Hepatocyte (in vitro differentiated cells): Measurements from ENCODE around the gene CEMIP2. TPM values are rescaled to one million over a fixed set of nuclear protein-coding genes. Genes with fewer than 3 reads are reported as not detected.

Experiments
- DNase-seq: peaks from one replicate; pipeline ENCODE4 v3.0.0-alpha.2; 2016; ENCODE audit warnings: low spot score
- H2AFZ ChIP-seq: fragments of 200-600 bp; sonication (generic); 2 replicates; pipeline ENCODE4 v1.6.0; 2016; ENCODE audit warnings: antibody characterized with exemption, mild to moderate bottlenecking
- H3K27ac ChIP-seq: fragments of 200-600 bp; sonication (generic); 2 replicates; pipeline ENCODE4 v1.5.1; 2016; ENCODE audit warnings: mild to moderate bottlenecking
- H3K27me3 ChIP-seq: fragments of 200-600 bp; sonication (generic); 2 replicates; pipeline ENCODE4 v1.6.1; 2016
- H3K36me3 ChIP-seq: fragments of 200-600 bp; sonication (generic); replicated peaks from 2 replicates; pipeline ENCODE4 v1.5.1; 2016; ENCODE audit warnings: low read depth; ENCODE audit not compliant: insufficient read depth
- H3K4me1 ChIP-seq: fragments of 200-600 bp; sonication (generic); 2 replicates; pipeline ENCODE4 v1.5.1; 2016; ENCODE audit warnings: mild to moderate bottlenecking, moderate library complexity; ENCODE audit not compliant: insufficient read depth
- H3K4me2 ChIP-seq: fragments of 200-600 bp; sonication (generic); 2 replicates; pipeline ENCODE4 v1.6.0; 2016
- H3K4me3 ChIP-seq: fragments of 200-600 bp; sonication (generic); 2 replicates; pipeline ENCODE4 v1.5.1; 2016; ENCODE audit warnings: mild to moderate bottlenecking
- H3K79me2 ChIP-seq: fragments of 200-600 bp; sonication (generic); 2 replicates; pipeline ENCODE4 v1.6.0; 2017; ENCODE audit warnings: mild to moderate bottlenecking
- H3K9me2 ChIP-seq: fragments of 200-600 bp; sonication (generic); replicated peaks from 2 replicates; pipeline ENCODE4 v1.6.0; 2017; ENCODE audit warnings: mild to moderate bottlenecking; ENCODE audit not compliant: insufficient read depth
- H3K9me3 ChIP-seq: fragments of 200-600 bp; sonication (generic); 2 replicates; pipeline ENCODE4 v1.5.1; 2016; ENCODE audit warnings: low read depth, mild to moderate bottlenecking
- H4K20me1 ChIP-seq: fragments of 200-600 bp; sonication (generic); 2 replicates; pipeline ENCODE4 v1.6.0; 2016; ENCODE audit warnings: mild to moderate bottlenecking; ENCODE audit not compliant: insufficient read depth, poor library complexity, severe bottlenecking
- EZH2 ChIP-seq: fragments of 200-600 bp; sonication (generic); IDR thresholded peaks from 2 replicates; pipeline ENCODE4 v1.6.1; 2016; ENCODE audit warnings: antibody characterized with exemption, mild to moderate bottlenecking, borderline replicate concordance
- EZH2phosphoT487 ChIP-seq: fragments of 200-600 bp; sonication (generic); IDR thresholded peaks from one replicate; pipeline ENCODE4 v1.6.1; 2018; ENCODE audit warnings: antibody characterized with exemption, mild to moderate bottlenecking, low read depth, moderate library complexity; ENCODE audit not compliant: unreplicated experiment, severe bottlenecking
- WGBS: methylation state at CpG from one replicate; pipeline ENCODE4 v1.1.6; 2016; ENCODE audit warnings: low lambda C conversion rate; ENCODE audit errors: missing lambda C conversion rate; 5-methylcytosine and 5-hydroxymethylcytosine counted together
- polyA plus RNA-seq: library from polyadenylated mRNA; unstranded; fragments of >200 nt; fragmentation: Nextera tagmentation; extraction: Ambion mirVana; gene quantifications from 2 replicates; pipeline ENCODE4 v1.2.1, GENCODE V29; 2016
- total RNA-seq: library from RNA; depleted of rRNA; stranded (reverse); fragments of >200 nt; gene quantifications from 2 replicates; pipeline ENCODE4 v1.2.3, GENCODE V29; 2014
- TF ChIP-seq, protein P1 (sequence below): fragments of 200-600 bp; sonication (generic); IDR thresholded peaks from 2 replicates; pipeline ENCODE4 v1.5.1; 2016; ENCODE audit warnings: antibody characterized with exemption, mild to moderate bottlenecking; ENCODE audit not compliant: poor library complexity

Gene CEMIP2
- total and polyA plus RNA-seq, 2 experiments from 2014 or later: 45.2 to 94.2 TPM

DNA sequence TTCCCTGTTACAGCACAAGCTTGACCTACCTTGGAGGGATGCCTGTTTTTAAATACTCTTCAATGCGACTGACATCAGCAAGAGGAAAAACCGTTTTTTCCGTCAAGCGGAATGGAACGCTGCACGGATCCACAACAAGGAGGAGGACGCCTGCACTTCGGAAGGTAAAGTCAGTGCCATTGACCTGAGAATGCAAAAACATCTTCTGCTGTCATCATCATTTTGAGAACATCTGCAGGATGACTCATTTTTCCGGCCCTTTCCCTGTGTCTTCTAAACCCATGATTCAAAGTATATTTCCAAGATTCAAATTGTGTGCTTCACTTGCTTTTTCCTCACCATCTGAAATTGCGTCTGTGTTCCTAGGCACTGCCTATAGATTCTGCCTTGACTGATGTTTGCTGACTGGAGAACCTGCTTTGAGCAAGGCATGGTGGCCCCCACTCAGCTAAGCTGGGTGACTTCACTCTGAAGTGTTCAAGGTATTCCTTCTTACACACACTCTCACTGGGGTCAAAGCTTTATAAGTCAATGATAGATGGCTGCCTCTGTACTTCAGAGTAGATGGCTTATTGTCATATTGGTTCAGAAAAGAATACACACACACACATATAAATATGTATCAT lies 78.1 kb downstream of the CEMIP2 start:
- H3K9me2 ChIP-seq: no peaks in the 10 kb centered on the region
- H3K36me3 ChIP-seq: no peaks in the 10 kb centered on the region
- H3K79me2 ChIP-seq: no peaks in the 10 kb centered on the region
- H3K27me3 ChIP-seq: no peaks in the 10 kb centered on the region
- WGBS: 91% methylated on average over 10 of the region's 10 CpGs
- no peak overlapping the region for H3K4me2 ChIP-seq
- no peaks in the 10 kb centered on the region for H3K9me3 ChIP-seq
- TF ChIP-seq EZH2phosphoT487: no peak
- TF ChIP-seq, protein P1, sequence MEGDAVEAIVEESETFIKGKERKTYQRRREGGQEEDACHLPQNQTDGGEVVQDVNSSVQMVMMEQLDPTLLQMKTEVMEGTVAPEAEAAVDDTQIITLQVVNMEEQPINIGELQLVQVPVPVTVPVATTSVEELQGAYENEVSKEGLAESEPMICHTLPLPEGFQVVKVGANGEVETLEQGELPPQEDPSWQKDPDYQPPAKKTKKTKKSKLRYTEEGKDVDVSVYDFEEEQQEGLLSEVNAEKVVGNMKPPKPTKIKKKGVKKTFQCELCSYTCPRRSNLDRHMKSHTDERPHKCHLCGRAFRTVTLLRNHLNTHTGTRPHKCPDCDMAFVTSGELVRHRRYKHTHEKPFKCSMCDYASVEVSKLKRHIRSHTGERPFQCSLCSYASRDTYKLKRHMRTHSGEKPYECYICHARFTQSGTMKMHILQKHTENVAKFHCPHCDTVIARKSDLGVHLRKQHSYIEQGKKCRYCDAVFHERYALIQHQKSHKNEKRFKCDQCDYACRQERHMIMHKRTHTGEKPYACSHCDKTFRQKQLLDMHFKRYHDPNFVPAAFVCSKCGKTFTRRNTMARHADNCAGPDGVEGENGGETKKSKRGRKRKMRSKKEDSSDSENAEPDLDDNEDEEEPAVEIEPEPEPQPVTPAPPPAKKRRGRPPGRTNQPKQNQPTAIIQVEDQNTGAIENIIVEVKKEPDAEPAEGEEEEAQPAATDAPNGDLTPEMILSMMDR: no peak
- no peak for TF ChIP-seq EZH2
- no peak for DNase-seq
- H3K4me1 ChIP-seq: no peaks in the 10 kb centered on the region
- H2AFZ ChIP-seq: no peak overlapping the region
- H3K4me3 ChIP-seq: no peak overlapping the region
- no peaks in the 10 kb centered on the region for H4K20me1 ChIP-seq
- no peak overlapping the region for H3K27ac ChIP-seq

DNA sequence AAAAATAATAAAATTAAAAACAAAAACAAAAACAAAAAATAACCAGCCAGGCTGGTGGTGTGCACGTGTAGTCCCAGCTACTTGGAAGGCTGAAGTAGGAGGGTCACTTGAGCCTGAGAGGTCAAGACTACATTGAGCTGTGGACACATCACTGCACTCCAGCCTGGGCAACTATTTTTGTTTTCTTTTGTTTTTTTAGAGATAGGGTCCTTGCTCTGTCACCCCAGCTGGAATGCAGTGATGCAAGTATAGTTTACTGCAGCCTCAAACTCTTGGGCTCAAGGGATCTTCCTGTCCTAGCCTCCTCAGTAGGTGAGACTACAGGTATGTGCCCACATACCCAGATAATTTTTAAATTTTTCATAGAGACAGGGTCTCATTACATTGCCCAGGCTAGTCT lies 80.6 kb downstream of the CEMIP2 start:
- Histone ChIP-seq H2AFZ (no peak overlapping the region), H3K9me3 (no peaks in the 10 kb centered on the region), H4K20me1 (no peaks in the 10 kb centered on the region), H3K9me2 (no peaks in the 10 kb centered on the region), H3K27me3 (no peaks in the 10 kb centered on the region), H3K36me3 (no peaks in the 10 kb centered on the region), H3K4me2 (no peak overlapping the region), H3K79me2 (no peaks in the 10 kb centered on the region), H3K4me3 (no peak overlapping the region), H3K27ac (no peak overlapping the region), H3K4me1 (peaks cover 2% of the 10 kb centered on the region)
- TF ChIP-seq, protein P1: no peak
- TF ChIP-seq EZH2phosphoT487 (no peak), EZH2 (no peak)
- WGBS: 92% methylated on average over 1 of the region's 1 CpG
- no peak for DNase-seq

DNA sequence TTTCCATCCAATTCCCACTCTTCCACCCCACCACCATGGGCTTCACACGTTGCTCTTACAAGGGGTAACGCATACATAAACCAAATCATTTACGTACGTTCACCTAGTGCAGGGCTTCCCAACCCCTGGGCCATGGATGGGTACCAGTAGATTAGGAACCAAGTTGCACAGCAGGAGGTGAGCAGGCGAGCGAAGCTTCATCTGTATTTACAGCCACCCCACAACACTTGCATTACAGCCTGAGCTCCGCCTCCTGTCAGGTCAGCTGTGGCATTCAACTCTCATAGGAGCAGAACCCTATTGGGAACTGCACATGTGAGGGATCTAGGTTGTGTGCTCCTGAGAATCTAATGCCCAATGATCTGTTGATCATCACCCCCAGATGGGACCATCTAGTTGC lies 82.3 kb downstream of the CEMIP2 start:
- Histone ChIP-seq H3K27me3 (no peaks in the 10 kb centered on the region), H2AFZ (no peak overlapping the region), H3K4me1 (peaks cover 19% of the 10 kb centered on the region), H3K4me3 (no peak overlapping the region), H3K27ac (no peak overlapping the region), H3K4me2 (no peak overlapping the region), H4K20me1 (no peaks in the 10 kb centered on the region), H3K79me2 (no peaks in the 10 kb centered on the region), H3K9me2 (no peaks in the 10 kb centered on the region), H3K36me3 (no peaks in the 10 kb centered on the region), H3K9me3 (no peaks in the 10 kb centered on the region)
- TF ChIP-seq, protein P1: no peak
- TF ChIP-seq EZH2: no peak
- TF ChIP-seq EZH2phosphoT487: no peak
- no peak for DNase-seq
- 95% methylated on average over 7 of the region's 7 CpGs for WGBS

DNA sequence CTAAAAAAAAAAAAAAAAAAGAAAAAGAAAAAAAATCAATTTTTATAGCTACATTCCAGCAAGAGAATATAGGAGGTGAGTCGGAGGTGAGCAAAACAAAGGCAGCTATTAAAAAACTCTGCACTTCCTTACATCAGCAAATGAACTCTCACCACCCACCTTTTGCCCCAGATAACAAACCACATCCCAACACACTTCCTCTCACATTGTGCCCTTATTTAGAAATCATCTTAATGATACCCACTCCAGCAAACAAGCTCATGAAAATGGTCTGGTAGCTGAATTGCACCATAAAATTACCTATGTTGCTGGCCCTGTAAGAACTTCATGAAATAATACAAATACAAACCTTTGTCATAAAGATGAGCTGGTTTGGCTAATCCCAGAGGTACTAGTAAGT lies 82.9 kb downstream of the CEMIP2 start:
- Histone ChIP-seq H3K9me2 (no peaks in the 10 kb centered on the region), H3K4me2 (no peak overlapping the region), H3K4me1 (peaks cover 25% of the 10 kb centered on the region), H3K36me3 (no peaks in the 10 kb centered on the region), H4K20me1 (no peaks in the 10 kb centered on the region), H3K27ac (no peak overlapping the region), H3K27me3 (no peaks in the 10 kb centered on the region), H3K79me2 (no peaks in the 10 kb centered on the region), H2AFZ (no peak overlapping the region), H3K4me3 (no peak overlapping the region), H3K9me3 (no peaks in the 10 kb centered on the region)
- TF ChIP-seq EZH2phosphoT487 (no peak), EZH2 (no peak)
- TF ChIP-seq, protein P1: no peak
- no peak for DNase-seq
- 46% methylated on average over 1 of the region's 1 CpG for WGBS
